Kidney tubule cell (primary cell): Measurements from ENCODE around the gene PER3.

Experiments used
- DNase-seq: peaks from one replicate; pipeline ENCODE4 v3.0.0-alpha.2; 2018; ENCODE audit warnings: low spot score

Gene PER3

GRCh38 chr1:7838714-7839113 is 54.6 kb downstream of the PER3 start:
- no peak for DNase-seq

- no peak for DNase-seq
Observed at GRCh38 chr1:7839526-7839925, 55.4 kb downstream of the PER3 start.

- no peak for DNase-seq
Observed at GRCh38 chr1:7842517-7842916, 58.4 kb downstream of the PER3 start.

- no peak for DNase-seq
Observed at GRCh38 chr1:7845761-7846160, 61.7 kb downstream of the PER3 start.

GRCh38 chr1:7846656-7847055 is 62.6 kb downstream of the PER3 start:
- no peak for DNase-seq

GRCh38 chr1:7847599-7847998 is 63.5 kb downstream of the PER3 start:
- DNase-seq: no peak

- DNase-seq: no peak
Observed at GRCh38 chr1:7850786-7851185, 66.7 kb downstream of the PER3 start.

GRCh38 chr1:7852804-7853683 is 69.0 kb downstream of the PER3 start, which contains the start of gene UTS2:
UTS2 (minus strand) TSS chr1:7853065; CDS start chr1:7853003, 62 bp downstream.
- no peak for DNase-seq

- no peak for DNase-seq
Observed at GRCh38 chr1:7853684-7854026, 69.6 kb downstream of the PER3 start.

- DNase-seq: no peak
Observed at GRCh38 chr1:7856345-7856744, 72.3 kb downstream of the PER3 start.

- no peak for DNase-seq
Observed at GRCh38 chr1:7857000-7857399, 72.9 kb downstream of the PER3 start.

GRCh38 chr1:7857985-7858384 is 73.9 kb downstream of the PER3 start:
- DNase-seq: no peak

GRCh38 chr1:7859406-7859805 is 75.3 kb downstream of the PER3 start:
- DNase-seq: no peak

- DNase-seq: no peak
Observed at GRCh38 chr1:7860130-7860529, 76.0 kb downstream of the PER3 start.

GRCh38 chr1:7861452-7861851 is 77.4 kb downstream of the PER3 start:
- DNase-seq: no peak

GRCh38 chr1:7862211-7863060 is 78.3 kb downstream of the PER3 start:
- DNase-seq: no peak

- DNase-seq: no peak
Observed at GRCh38 chr1:7863756-7864328, 79.8 kb downstream of the PER3 start.

GRCh38 chr1:7865978-7866377 is 81.9 kb downstream of the PER3 start:
- no peak for DNase-seq

GRCh38 chr1:7868070-7868780 is 84.1 kb downstream of the PER3 start:
- no peak for DNase-seq

GRCh38 chr1:7869136-7869920 is 85.2 kb downstream of the PER3 start:
- DNase-seq: no peak

- no peak for DNase-seq
Observed at GRCh38 chr1:7871136-7871535, 87.0 kb downstream of the PER3 start.
